ENCODE data around the gene RPS6KA2. TPM values are rescaled to one million over a fixed set of nuclear protein-coding genes. Genes with fewer than 3 reads are reported as not detected.

RPS6KA2 gene
- total and polyA plus RNA-seq, 2 experiments from 2014 or later: 12.5 to 25.3 TPM

- no peaks in the 10 kb centered on the region for H3K27me3 ChIP-seq (ENCODE audit: insufficient read depth)
- H3K27ac Mint-ChIP-seq: no peak overlapping the region
- H2AFZ ChIP-seq: no peak overlapping the region
- H3K4me2 ChIP-seq: no peak overlapping the region
- no peaks in the 10 kb centered on the region for H3K36me3 Mint-ChIP-seq (ENCODE audit: low read depth)
- no peaks in the 10 kb centered on the region for H3K9me3 Mint-ChIP-seq
- no peaks in the 10 kb centered on the region; the same call in 1 of the 2 replicates for H4K20me1 ChIP-seq (replicated peaks; ENCODE audit: insufficient read depth)
- no peaks in the 10 kb centered on the region for H3K9me2 ChIP-seq (ENCODE audit: insufficient read depth)
- peaks cover 3% of the 10 kb centered on the region for H3K27me3 Mint-ChIP-seq (ENCODE audit: insufficient read depth, low read depth, poor library complexity)
- H3K79me2 ChIP-seq (replicated peaks; ENCODE audit: insufficient read depth): no peaks in the 10 kb centered on the region
- 0 out of 2 replicates have a peak, but pooled peaks cover 5% of the 10 kb centered on the region for H3K4me1 ChIP-seq (ENCODE audit: insufficient read depth)
- H3F3A ChIP-seq (replicated peaks; ENCODE audit: low read depth): no peaks in the 10 kb centered on the region
- no peak overlapping the region for H3K27ac ChIP-seq (ENCODE audit: low read depth)
- ATAC-seq: no peak
- H3K4me3 Mint-ChIP-seq: no peak overlapping the region
- H3K4me3 ChIP-seq: no peak overlapping the region
- no peak for TF ChIP-seq CTCF (conservative IDR thresholded peaks at IDR 0.05; ENCODE audit: low read depth in 2 of 2)
- TF ChIP-seq ZNF331 (CRISPR knock-in tag; IDR thresholded peaks at IDR 0.05; ENCODE audit: low read depth): no peak
- TF ChIP-seq REST (IDR thresholded peaks at IDR 0.05; ENCODE audit: unreplicated experiment): no peak
- no peak for TF ChIP-seq EZH2 (IDR thresholded peaks at IDR 0.05; ENCODE audit: low read depth, unreplicated experiment)
- TF ChIP-seq POLR2AphosphoS5 (IDR thresholded peaks at IDR 0.05; ENCODE audit: low read depth): no peak
- TF ChIP-seq JUNB (IDR thresholded peaks at IDR 0.05; ENCODE audit: unreplicated experiment): no peak
- TF ChIP-seq ETS1 (IDR thresholded peaks at IDR 0.05): no peak
- no peak for TF ChIP-seq NANOG (IDR thresholded peaks at IDR 0.05; ENCODE audit: borderline replicate concordance)
- no peak for TF ChIP-seq ZNF462 (CRISPR knock-in tag; IDR thresholded peaks at IDR 0.05)
- no peak for TF ChIP-seq CREB1 (CRISPR knock-in tag; IDR thresholded peaks at IDR 0.05; ENCODE audit: low read depth)
- no peak for TF ChIP-seq EZH2phosphoT487 (IDR thresholded peaks at IDR 0.05; ENCODE audit: unreplicated experiment)
- TF ChIP-seq STAT1 (IDR thresholded peaks at IDR 0.05; ENCODE audit: unreplicated experiment): no peak
- no peak for TF ChIP-seq ZNF114 (CRISPR knock-in tag; IDR thresholded peaks at IDR 0.05)
- no peaks in the 10 kb centered on the region for H3K36me3 ChIP-seq (ENCODE audit: insufficient read depth)
- H3K4me1 Mint-ChIP-seq: peaks cover 14% of the 10 kb centered on the region
- DNase-seq (ENCODE audit: low spot score): no peak
Observed at GRCh38 chr6:166664135-166664534, 37.1 kb upstream of the RPS6KA2 start.
